ENCODE results near the gene KLHL29. TPM values are rescaled to one million over a fixed set of nuclear protein-coding genes. Genes with fewer than 3 reads are reported as not detected.
A peak's percentile ranks its signal among the peaks of the same experiment; 100 is the strongest.

Gene KLHL29
- total and polyA plus RNA-seq, 9 donors: 3.0 to 6.6 (median 3.9) TPM

GRCh38 chr2:23605236-23605635, 220.3 kb downstream of the KLHL29 start:
- no peaks in the 10 kb centered on the region for H3K9me3 ChIP-seq
- no peak overlapping the region for H3K4me3 ChIP-seq
- no peak overlapping the region for H3K27ac ChIP-seq
- H3K27me3 ChIP-seq: no peaks in the 10 kb centered on the region
- intact Hi-C loops (cut with DNase I): no loop called here
- H3K36me3 ChIP-seq: no peaks in the 10 kb centered on the region
- TF ChIP-seq EP300 (IDR thresholded peaks at IDR 0.05) (no peak), CTCF (IDR thresholded peaks at IDR 0.05) (no peak), POLR2A (IDR thresholded peaks at IDR 0.05) (no peak)
- no peaks in the 10 kb centered on the region for H3K4me1 ChIP-seq (ENCODE audit: insufficient read depth)
- WGBS, 3 donors: 86 to 94% (median 89%) methylated on average over 11 of the region's 11 CpGs
- peak in 1 of 5 donors; percentile 17 for DNase-seq

- Histone ChIP-seq H3K4me1 (ENCODE audit: insufficient read depth) (no peaks in the 10 kb centered on the region), H3K27ac (no peak overlapping the region), H3K27me3 (no peaks in the 10 kb centered on the region), H3K4me3 (no peak overlapping the region), H3K36me3 (no peaks in the 10 kb centered on the region), H3K9me3 (no peaks in the 10 kb centered on the region)
- no peak for DNase-seq
- no peak for TF ChIP-seq EP300 (IDR thresholded peaks at IDR 0.05)
- no peak for TF ChIP-seq POLR2A (IDR thresholded peaks at IDR 0.05)
- no peak for TF ChIP-seq CTCF (IDR thresholded peaks at IDR 0.05)
- WGBS, 3 donors: 86 to 91% (median 88%) methylated on average over 9 of the region's 9 CpGs
- intact Hi-C loops (cut with DNase I): no loop called here
These were observed 221.2 kb downstream of the KLHL29 start for GRCh38 chr2:23606196-23606595.

GRCh38 chr2:23606968-23607367, 222.0 kb downstream of the KLHL29 start:
- intact Hi-C loops (cut with DNase I): no loop called here
- Histone ChIP-seq H3K36me3 (no peaks in the 10 kb centered on the region), H3K4me1 (ENCODE audit: insufficient read depth) (no peaks in the 10 kb centered on the region), H3K4me3 (no peak overlapping the region), H3K9me3 (no peaks in the 10 kb centered on the region), H3K27ac (no peak overlapping the region), H3K27me3 (no peaks in the 10 kb centered on the region)
- peak in 1 of 5 donors; percentile 3 for DNase-seq
- TF ChIP-seq CTCF (IDR thresholded peaks at IDR 0.05) (no peak), POLR2A (IDR thresholded peaks at IDR 0.05) (no peak), EP300 (IDR thresholded peaks at IDR 0.05) (no peak)

GRCh38 chr2:23607925-23608324, 222.9 kb downstream of the KLHL29 start:
- DNase-seq: no peak
- Histone ChIP-seq H3K27me3 (no peaks in the 10 kb centered on the region), H3K4me1 (ENCODE audit: insufficient read depth) (no peaks in the 10 kb centered on the region), H3K36me3 (no peaks in the 10 kb centered on the region), H3K9me3 (no peaks in the 10 kb centered on the region), H3K27ac (no peak overlapping the region), H3K4me3 (no peak overlapping the region)
- intact Hi-C loops (cut with DNase I): no loop called here
- no peak for TF ChIP-seq CTCF (IDR thresholded peaks at IDR 0.05)
- TF ChIP-seq EP300 (IDR thresholded peaks at IDR 0.05): no peak
- no peak for TF ChIP-seq POLR2A (IDR thresholded peaks at IDR 0.05)
- WGBS, 3 donors: 56 to 74% (median 60%) methylated on average over 3 of the region's 3 CpGs

GRCh38 chr2:23609254-23609653, 224.3 kb downstream of the KLHL29 start:
- Histone ChIP-seq H3K4me3 (no peak overlapping the region), H3K4me1 (ENCODE audit: insufficient read depth) (no peaks in the 10 kb centered on the region), H3K36me3 (no peaks in the 10 kb centered on the region), H3K9me3 (no peaks in the 10 kb centered on the region), H3K27me3 (no peaks in the 10 kb centered on the region), H3K27ac (no peak overlapping the region)
- WGBS, 3 donors: 93 to 94% (median 94%) methylated on average over 7 of the region's 7 CpGs
- TF ChIP-seq POLR2A (IDR thresholded peaks at IDR 0.05) (no peak), CTCF (IDR thresholded peaks at IDR 0.05) (no peak)
- DNase-seq: peak in 1 of 5 donors; percentile 2
- intact Hi-C loops (cut with DNase I): no loop called here

Data from ovary (tissue), 9 donors.